NCI-H2081 treated with DMSO at 0.1 percent for 48 hours (cell line): ENCODE measurements around the gene BAIAP2L1.
"Not testable (repeated sequence)": the region's sequence is repeated elsewhere in the genome, so short reads cannot be mapped to it uniquely, and the experiment has no call there.

Source experiments
- DNase-seq: peaks from one replicate; lab custom pipeline; 2025; lab: John Stamatoyannopoulos, UW

BAIAP2L1 gene

DNA sequence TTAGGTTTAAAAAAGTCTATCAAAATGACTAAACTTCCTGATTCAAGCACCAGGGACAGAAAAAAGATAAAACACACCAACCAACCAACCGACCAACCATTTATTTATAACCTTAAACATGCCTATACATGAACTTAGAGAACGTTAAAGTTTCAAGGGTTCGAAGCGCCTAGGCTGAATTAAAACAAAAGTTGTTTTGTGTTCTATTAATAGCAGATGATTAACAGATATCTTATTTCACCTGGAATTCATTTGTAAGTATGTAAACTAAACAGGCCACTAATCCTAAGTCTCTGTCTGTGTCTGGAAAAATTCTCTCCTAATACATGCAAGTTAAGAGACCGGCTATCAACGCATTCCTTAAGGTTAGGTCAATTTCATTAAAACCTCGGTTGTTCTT lies 1.4 kb downstream of the BAIAP2L1 start:
- DNase-seq = no peak

DNA sequence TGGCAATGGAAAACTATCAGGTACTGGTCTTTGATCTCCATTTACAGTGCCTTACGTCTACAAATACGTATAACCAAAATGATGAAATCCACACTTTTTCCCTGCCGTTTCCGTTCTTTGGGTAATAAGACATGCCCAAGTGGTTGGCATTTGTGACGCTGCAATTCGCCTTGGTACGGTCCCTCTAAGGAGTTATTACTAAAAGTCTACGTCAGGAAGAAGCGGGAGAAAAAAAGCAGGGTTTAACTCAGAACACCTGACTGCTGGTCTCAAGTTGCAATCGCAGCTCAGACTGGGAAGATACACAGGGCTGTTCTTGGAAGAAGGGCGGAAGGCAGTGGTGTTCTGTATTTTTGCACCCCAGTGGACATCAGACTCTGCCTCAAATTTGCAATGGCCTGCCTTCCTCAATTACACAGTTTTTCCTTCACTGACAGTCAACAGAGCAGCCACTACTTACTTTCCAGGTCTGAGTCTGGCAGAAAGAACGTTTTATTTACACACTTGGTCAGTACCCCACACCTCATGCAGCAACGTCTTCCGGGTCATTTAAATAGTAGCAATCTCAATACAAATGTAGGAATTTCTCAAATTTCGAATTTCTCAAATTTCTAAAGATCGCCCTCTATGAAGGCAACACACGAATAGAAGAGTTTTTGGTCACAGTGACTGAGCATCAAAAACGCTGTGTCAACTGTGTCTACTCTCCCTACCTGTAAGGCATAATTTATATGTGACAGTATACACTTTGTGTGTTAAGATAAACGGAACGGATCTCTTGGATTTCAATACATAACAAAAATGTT lies 2.1 kb downstream of the BAIAP2L1 start:
- no peak for DNase-seq

DNA sequence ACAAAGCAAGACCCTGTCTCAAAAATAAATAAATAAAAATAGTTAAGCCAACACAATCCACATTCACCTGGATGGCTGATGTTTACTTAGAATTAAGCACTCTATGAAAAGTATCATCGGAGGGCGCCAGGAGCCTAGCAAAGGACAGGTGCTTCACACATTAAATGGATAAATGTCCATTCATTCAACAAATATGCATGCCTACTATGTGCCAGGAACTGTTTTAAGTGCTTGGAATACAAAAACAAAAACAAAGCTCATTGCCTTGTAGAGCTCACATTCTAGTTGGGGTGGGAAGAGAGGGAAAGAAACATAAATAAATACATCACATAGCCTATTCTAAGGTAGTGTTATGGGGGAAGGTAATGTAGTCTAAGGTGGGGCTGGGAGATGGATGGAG lies 4.1 kb downstream of the BAIAP2L1 start:
- DNase-seq = no peak

DNA sequence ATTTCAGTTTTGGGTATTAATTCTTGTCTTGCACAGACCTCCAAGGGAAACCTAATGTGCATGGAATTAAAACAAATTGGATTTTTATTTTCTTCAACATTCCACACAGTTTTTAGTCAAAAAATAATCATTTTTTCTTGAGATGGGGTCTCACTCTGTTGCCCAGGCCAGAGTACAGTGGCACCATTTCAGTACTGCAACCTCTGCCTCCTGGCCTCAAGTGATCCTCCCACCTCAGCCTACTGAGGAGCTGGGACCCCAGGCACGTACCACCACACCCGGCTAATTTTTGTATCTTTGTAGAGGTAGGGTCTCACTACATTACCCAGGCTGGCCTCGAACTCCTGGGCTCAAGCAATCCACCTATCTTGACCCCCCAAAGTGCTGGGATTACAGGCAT lies 4.9 kb downstream of the BAIAP2L1 start:
- no peak for DNase-seq

DNA sequence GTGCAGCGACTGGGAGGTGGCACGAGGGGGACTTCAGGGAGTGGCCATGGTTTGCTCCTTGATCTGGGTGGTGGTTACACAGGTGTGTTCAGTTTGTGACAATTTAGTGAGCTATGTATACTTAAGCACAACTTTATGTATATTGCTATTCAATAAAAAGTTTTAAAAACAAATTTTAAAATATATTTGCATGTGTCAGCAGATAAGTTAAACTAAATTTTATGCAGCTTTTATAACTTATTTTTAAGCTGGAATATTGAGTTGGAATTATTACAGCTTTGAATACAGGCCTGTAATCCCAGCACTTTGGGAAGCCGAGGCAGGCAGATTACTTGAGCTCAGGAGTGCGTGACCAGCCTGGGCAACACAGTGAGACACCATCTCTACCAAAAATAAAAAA lies 5.4 kb downstream of the BAIAP2L1 start:
- no peak for DNase-seq

DNA sequence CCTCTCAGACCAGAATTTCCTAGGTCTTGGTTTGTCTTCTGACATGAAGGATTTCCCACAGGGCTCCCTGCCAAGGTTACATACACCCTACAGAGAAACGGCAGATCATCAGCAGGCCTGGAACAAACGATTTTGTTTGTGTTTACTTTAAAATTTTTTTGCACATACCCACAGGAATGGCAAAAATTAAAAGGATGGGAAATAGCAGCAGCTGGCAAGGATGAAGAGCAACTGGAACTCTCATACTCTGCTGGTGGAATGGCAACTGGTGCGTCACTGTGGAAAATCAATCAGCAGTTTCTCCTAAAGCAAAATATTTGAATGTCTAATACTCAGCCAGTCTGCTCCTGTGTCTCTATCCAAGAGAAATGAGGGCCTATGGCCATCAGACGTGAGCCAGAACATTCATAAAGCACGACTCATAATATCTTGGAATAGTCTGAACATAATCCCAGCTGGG lies 6.5 kb downstream of the BAIAP2L1 start:
- no peak for DNase-seq

DNA sequence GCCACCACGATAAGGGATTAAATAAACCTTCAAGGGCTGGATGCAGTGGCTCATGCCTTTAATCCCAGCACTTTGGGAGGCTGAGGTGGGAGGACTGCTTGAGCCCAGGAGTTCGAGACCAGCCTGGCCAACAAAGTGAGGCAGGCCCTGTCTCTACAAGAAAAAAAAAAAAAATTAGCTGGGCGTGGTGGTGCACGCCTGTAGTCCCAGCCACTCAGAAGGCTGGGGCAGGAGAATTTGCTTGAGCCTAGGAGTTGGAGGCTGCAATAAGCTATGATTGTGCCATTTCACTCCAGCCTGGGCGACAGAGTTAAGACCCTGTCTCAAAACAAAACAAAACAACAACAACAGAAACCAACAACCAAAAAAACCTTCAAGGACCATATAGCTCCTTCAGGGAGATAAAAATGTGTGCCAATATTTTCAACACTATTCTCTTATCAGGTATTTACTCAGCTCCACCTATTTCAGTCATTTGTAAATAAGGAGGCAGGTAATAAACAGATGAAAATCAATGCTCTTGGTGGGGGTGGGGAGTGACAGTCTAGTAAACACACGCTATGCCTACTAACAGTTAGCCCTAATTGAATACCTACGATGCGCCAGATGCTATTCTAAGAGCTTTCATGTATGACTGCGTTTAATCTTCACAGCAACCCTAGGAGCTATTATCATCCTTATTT lies 13.2 kb downstream of the BAIAP2L1 start:
- no peak for DNase-seq

DNA sequence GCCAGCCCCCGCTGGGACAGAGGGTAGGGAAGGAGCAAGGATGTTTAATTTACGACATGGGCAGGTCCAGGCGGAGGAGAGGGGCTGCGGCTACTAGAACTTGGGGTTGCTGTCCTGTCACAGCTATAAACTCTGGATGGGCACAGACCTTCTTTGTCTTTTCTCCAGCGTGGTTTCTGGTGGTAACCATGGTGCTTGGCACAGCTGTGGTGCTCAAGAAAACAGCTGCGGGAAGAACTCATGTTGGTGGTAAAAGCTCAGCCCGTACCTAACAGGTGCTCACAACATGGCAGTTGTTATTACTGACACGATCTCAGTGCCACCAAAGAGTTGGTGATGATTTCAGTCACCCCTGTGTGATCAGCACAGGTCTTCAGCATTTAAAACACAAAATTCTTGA lies 13.8 kb downstream of the BAIAP2L1 start:
- DNase-seq = no peak

DNA sequence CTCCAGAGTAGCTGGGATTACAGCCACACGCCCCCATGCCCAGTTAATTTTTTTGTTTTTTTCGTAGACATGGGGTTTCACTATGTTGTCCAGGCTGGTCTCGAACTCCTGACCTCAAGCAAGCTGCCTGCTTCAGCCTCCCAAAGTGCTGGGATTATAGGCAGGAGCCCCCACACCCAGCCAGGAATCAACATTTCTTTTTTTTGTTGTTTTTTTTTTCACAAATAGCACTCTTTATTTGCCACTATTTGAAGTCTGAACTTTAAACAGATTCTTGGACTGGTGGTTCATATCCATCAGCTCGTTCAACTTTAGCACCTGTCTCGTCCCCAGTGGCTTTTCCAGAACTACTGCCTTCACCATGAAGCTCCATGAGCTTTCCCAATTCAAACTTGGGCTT lies 15.4 kb downstream of the BAIAP2L1 start:
- DNase-seq = not testable (repeated sequence)

DNA sequence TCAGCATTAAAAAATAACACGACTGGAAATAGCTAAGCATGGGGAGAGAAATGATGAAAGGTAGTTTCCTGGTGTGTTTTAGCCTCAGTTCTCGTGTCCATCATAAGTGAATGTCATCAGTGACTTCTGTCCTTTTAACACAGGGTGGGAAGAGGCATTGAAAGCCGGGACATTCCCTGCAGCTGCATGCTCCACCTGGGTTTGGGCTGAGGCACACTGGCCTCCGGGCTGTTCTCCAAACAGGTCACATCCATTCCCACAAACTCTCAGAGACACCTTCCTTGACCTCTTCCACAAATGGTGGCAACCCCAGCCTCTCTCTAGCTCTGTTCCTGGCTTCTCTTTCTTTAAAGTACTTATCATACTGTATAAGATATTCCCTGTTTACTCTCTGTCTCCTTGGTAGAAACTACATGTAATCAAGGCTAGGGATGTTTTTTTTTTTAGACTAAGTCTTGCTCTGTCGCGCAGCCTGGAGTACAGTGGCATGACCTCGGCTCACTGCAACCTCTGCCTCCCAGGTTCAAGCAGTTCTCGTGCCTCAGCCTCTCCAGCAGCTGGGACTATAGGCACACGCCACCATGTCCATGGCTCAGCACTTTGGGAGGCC lies 22.6 kb downstream of the BAIAP2L1 start:
- no peak for DNase-seq

DNA sequence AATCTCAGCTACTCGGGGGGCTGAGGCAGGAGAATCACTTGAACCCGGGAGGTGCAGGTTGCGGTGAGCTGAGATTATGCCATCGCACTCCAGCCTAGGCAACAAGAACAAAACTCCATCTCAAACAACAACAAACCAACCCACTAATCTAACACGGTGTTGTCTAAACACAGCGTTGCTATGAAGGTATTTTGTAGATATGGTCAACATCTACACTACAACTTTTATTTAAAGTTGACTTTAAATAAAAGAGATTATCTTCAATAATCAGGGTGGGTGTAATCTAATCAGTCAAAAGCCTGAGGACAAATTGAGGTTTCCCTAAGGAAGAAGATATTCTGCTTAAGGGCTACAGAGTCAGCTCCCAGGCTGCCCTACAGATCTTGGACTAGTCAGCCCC lies 24.2 kb downstream of the BAIAP2L1 start:
- no peak for DNase-seq

DNA sequence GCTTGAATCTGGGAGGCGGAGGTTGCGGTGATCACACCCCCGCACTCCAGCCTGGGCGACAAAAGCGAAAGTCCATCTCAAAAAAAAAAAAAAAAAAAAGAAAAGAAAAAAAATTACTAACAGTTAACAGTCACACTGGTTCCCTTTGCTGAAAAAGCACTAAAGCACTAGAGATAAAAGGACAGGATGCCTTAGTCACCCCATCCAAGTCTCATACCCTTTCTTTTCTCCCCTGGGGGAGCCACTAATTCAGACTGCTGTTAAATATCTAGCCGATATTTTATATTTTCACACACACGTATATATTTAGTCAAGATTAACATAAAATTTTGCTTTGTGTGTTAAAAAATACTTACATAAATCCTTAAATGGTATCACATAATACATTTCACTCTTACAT lies 25.2 kb downstream of the BAIAP2L1 start:
- DNase-seq = no peak

DNA sequence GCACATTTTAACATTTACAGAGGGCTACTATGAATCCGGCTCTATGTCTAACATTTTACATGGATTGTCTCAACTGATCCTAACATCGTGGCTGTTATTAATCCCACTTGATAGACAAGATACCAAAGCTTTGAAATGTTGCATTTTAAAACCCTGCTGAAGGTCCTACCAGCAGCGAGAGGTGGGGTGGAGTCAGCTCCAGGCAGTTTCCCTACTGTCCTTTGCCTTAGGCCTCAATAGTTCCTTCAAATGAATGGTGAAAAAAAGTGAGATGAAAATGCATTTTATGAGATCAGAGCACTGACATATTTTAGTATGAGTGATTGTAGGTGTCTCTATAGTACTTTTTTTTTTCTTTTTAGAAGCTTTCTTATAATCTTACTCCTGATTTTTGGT lies 26.6 kb downstream of the BAIAP2L1 start:
- DNase-seq = no peak

DNA sequence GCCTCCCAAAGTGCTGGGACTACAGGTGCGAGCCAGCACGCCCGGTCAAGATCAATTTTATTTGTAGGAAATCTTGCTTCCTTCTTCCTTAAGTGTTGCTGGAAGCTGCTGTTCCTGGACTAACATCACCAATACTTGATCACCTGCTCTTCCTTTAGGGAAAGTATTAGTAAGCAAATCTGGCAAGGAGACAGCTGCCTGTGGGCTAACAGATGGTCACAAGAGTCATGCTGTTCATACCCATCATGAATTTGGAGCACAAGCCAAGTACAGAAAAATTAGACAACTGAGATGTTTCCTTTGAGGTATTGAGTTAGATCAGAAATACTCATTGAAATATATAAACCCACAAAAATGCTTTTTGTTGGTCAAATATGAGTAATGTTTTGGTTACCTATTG lies 27.9 kb downstream of the BAIAP2L1 start:
- no peak for DNase-seq

DNA sequence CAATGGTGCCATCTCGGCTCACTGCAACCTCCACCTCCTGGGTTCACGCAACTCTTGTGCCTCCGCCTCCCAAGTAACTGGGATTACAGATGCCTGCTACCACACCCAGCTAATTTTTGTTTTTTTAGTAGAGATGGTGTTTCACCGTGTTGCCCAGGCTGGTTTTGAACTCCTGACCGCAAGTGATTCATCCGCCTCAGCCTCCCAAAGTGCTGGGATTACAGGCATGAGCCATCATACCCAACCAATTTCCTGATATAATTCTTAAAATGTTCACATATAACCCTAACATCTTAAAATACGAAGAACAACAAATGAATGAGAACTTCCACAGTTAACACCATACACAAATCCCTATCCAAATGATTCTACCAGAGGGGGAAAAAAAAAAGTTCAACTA lies 31.2 kb downstream of the BAIAP2L1 start:
- no peak for DNase-seq

DNA sequence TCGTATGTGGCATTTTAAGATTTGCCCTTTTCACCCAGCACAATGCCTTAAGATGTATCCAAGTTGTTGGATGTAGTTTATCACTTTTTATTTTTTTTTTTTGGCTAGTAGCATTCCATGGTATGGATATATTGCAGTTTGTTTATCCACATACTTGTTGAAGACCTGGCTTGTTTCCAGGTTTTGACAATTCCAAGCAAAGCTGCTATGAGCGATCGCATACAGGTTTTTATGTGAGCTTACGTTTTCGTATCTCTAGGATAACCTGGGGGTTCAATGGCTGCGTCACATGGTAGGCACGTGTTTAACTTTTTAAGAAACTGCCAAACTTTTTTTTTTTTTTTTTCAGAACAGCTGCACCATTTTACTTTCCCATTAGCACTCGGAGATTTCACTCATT lies 32.2 kb downstream of the BAIAP2L1 start:
- no peak for DNase-seq

DNA sequence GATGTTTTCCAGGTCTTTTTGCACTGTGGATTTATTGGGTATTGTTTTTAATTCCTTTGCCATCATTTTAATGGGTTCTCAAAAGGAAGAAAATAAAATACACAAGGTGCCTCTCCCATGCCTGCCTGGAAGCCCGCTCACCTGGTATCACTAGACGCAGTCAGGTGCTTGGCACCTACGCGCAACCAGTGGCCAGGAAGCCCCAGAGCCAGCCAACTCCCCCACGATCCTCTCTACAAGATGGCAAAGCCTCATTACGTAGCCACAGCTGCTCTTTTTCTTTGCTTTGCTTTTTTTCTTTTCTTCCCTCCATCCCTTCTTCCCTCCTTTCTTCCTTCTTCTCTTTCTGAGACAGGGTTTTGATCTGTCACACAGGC lies 34.3 kb downstream of the BAIAP2L1 start:
- no peak for DNase-seq

DNA sequence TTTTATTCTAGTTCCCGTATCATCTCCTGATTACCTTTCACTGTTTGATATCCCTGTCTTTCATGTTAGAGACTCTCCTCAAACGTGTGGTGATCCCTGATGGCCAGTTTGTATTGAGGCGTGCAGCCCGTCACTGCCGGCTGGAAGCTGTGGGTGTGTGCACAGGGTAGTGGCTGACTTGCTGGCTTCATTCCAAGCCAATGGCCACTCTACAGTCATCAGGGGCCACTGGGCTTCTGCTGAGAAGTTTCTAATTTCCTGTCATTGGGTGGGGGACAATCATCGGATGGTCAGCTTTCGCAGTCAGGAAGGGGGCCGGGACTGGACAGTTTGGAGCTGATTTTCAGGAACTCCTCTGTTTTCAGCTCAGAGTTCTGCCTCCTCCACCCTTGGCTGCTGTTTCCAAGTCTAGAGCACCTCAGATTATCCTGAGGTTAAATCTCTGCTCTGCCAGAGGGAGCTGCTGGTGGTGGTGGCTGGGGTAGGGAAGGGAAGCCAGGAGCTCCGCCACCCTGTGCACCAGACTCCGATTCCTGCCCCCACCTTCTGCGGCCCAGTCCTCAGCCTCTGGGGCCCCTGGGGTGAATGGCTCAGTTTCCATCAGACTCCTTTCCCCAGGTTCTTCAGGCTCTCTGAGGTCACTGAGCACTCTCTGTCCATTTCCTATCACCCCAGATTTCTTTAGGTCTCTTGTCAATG lies 34.9 kb downstream of the BAIAP2L1 start:
- DNase-seq = no peak

DNA sequence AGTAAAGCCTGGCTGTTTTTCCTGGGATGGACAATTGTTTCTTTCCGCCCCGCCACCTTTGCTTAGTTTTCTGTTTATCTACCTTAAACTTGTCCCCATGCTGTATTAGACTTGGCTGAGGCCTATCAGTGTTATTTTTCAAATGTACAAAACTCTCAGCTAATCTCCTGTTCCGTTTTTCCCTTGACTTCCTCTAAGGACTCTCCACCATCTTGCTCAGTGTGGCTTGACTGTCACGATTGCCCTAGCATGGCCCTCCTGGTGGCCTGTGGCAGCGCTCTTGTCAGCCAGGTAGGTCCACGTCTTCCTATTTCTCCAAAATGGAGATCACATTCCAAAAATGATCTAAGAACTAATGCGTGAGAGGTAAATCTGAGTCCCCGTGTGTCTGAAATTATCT lies 36.7 kb downstream of the BAIAP2L1 start:
- DNase-seq = no peak

DNA sequence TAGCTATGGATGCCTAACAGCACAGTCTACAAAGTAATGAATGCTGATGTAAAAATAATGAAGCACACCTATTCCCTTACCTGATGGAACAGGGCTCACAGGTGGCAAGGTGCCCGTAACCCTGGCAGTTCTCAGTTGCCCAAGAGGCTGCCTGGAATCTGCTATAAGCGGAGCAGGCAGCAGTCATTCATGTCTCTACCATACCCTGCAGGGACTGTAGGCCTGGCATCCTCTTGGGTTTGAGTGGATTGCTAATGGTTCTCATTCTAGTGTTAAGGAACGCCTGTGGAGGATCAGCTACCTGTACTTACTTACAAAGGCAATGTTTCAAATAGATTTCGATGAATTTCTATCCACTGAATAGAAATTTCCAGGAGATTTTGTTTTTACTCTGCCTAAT lies 38.4 kb downstream of the BAIAP2L1 start:
- DNase-seq = no peak

DNA sequence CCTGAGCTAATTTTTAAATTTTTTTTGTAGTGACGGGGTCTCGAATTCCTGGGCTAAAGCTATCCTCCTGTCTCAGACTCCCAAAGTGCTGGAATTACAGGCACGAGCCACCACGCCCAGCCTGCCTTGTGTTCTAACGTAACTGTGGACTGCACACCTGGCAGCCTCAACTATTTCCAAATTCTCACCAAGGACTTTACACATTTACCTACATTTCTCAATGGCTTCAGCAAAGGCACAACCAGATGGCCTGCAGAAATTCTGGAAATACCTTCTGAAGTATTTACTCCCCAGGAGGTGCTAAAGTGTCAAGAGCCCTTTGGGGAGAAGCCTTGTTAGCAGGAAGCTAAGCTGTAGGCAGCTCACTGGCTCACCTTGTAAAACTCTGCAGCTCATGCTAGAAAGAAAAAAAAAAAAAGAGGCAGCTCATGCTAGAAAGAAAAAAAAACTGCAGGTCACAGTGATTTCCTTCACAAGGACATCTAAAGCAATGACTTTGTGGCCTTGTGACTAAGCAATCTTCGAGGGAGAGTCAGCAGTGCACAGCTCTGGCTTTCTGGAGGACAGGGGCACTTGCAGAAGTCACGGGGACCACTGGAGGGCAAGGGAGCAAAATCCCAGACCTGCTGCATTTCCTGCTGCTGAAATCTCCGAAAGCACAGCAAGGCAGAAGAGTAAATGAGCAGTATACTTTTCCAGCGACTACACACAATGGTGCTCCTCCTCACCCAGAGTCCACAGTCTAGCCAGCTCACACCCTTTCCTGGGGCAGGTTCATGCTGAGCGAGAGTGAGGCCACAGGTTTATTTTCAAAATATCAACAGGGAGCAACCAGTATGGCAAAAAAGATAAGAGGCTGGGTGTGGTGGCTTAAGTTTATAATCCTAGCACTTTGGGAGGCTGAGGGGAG lies 40.4 kb downstream of the BAIAP2L1 start:
- no peak for DNase-seq

DNA sequence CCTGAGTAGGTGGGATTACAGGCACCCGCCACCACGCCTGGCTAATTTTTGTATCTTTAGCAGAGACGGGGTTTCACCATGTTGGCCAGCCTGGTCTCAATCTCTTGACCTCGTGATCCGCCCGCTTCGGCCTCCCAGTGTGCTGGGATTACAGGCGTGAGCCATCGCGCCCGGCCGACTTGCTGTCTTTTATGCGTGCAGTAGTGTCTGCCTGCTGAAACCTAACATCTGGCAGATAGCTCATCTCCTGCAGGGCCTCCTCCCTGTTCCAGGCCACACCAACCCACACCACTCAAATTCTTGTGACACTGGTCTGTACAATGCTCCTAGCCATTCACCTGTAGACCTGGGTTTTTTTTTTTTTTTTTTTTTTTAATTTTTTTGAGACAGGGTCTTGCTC lies 41.5 kb downstream of the BAIAP2L1 start:
- no peak for DNase-seq
